ENCODE measurements around the gene KANSL1.

Gene KANSL1

DNA sequence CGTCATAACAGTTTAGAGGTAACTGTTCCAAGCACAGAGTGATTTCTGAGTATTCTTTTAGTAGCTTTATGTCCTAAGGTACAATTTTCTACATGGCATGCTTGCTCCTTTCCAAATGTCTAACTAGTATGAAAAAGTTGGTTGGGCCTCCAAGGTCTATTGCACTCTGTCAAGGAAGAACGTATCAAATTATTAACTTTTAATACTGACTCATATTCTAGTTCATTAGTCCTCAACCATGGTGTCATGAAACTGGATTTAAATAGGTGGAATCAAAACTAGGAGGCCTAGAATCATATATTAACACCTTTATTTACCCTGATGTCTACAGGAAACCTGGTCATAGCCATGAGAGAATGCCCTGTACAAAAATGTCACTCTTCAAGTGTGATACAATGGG, 132.8 kb downstream of the KANSL1 start:
- TF ChIP-seq, protein P1, sequence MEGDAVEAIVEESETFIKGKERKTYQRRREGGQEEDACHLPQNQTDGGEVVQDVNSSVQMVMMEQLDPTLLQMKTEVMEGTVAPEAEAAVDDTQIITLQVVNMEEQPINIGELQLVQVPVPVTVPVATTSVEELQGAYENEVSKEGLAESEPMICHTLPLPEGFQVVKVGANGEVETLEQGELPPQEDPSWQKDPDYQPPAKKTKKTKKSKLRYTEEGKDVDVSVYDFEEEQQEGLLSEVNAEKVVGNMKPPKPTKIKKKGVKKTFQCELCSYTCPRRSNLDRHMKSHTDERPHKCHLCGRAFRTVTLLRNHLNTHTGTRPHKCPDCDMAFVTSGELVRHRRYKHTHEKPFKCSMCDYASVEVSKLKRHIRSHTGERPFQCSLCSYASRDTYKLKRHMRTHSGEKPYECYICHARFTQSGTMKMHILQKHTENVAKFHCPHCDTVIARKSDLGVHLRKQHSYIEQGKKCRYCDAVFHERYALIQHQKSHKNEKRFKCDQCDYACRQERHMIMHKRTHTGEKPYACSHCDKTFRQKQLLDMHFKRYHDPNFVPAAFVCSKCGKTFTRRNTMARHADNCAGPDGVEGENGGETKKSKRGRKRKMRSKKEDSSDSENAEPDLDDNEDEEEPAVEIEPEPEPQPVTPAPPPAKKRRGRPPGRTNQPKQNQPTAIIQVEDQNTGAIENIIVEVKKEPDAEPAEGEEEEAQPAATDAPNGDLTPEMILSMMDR (conservative IDR thresholded peaks at IDR 0.05): no peak
- no peak for TF ChIP-seq ZFX (IDR thresholded peaks at IDR 0.05)
- no peak overlapping the region for H3K27ac ChIP-seq

DNA sequence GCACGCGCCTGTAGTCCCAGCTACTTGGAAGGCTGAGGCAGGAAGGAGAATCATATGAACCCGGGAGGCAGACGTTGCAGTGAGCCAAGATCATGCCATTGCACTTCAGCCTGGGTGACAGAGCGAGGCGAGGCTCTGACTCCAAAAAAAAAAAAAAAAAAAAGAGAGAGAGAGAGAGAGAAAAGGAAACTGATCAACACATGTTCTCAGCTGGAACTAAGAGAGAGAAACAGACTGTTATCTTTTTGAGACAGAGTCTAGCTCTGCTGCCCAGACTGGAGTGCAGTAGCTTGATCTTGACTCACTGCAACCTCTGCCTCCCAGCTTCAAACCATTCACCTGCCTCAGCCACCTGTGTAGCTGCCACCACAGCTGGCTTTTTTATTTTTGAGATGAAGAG, 133.7 kb downstream of the KANSL1 start:
- TF ChIP-seq ZFX (IDR thresholded peaks at IDR 0.05): no peak
- TF ChIP-seq, protein P1 (conservative IDR thresholded peaks at IDR 0.05): no peak

DNA sequence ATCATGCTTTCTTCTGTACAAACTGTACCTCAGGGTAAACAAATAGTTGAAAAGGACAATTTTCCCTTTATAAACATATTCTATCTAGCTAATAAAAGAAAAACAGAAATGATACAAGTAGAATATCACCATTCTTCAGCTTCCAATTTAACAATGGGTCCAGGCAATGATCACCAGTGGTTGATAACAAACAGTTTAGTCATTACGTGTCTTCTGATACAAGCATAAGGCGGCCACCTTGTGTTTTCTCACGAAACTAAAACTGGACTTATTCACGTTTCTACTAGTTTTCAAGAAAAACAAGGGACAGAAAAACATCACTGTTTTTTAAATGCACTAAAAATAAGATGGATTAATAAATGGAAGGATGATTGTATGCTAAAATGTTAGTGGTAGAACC, 135.9 kb downstream of the KANSL1 start:
- no peak overlapping the region for H3K27ac ChIP-seq
- TF ChIP-seq, protein P1 (conservative IDR thresholded peaks at IDR 0.05): no peak
- no peak for TF ChIP-seq ZFX (IDR thresholded peaks at IDR 0.05)

More for the DNA sequence above, 133.7 kb downstream of the KANSL1 start:
- no peak overlapping the region for H3K27ac ChIP-seq

DNA sequence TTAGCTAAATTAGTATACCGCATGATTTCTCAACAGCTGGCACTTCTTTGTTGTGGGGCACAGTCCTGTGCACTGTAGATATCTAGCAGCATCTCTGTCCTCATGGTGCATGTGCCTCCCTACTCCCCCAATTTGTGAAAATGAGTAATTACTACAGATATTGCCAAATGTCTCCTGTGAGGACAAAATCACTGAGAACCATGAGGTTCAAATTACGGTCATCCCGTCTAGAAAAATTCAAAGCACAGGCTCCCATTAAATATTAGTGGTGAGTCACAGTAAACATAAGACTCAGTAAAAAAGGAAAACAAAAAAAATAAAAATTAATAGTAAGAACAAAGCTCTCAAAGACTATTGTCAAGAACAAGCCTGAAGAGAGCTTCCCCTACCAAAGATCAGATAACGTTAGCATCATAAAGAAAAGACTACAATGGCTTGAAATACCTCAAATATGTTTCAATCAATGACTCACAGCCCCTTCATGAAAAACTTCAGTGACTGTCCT, 136.4 kb downstream of the KANSL1 start:
- H3K27ac ChIP-seq: no peak overlapping the region
- TF ChIP-seq ZFX (IDR thresholded peaks at IDR 0.05): no peak
- TF ChIP-seq, protein P1 (conservative IDR thresholded peaks at IDR 0.05): no peak

DNA sequence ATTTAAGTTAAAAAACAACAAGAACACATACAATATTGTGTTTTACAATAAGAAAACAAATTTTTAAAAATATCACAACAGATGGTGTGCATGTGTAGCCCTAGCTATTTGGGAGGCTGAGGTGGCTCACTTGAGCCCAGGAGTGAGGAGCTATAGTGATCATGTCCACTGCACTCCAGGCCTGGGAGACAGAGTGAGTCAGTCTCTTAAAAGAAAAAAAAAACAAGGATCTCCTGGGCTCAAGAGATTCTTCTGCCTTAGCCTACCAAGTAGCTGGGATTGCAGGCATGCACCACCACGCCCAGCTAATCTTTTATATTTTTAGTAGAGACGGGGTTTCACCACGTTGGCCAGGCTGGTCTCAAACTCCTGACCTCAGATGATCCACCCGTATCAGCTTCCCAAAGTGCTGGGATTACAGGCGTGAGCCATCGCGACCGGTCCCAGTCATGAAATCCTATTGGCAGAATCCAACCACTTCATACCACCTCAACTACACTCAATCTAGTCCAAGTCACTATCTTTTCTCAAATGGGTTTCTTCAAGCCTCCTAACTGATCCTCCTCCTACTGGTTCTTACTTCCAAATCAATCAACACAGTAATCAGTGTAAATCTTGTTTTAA, 139.2 kb downstream of the KANSL1 start:
- TF ChIP-seq, protein P1 (conservative IDR thresholded peaks at IDR 0.05): no peak
- no peak for TF ChIP-seq ZFX (IDR thresholded peaks at IDR 0.05)
- H3K27ac ChIP-seq: no peak overlapping the region

DNA sequence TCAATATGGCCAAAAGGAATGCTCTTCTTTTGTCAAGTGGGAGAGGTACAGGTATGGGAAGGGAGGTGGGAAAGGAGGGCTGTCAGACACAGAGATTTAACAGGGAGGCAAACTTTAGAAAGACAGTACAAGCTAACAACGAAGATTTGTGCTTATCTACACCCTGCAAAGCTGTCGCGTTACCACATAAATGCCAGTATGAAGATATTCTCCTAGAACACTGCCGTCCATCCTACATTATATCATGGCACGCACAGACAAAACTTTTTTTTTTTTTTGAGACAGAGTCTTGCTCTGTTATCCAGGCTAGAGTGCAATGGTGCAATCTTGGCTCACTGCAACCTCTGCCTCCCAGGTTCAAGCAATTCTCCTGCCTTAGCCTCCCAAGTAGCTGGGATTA, 143.6 kb downstream of the KANSL1 start:
- H3K27ac ChIP-seq: no peak overlapping the region
- TF ChIP-seq, protein P1 (conservative IDR thresholded peaks at IDR 0.05): no peak
- TF ChIP-seq ZFX (IDR thresholded peaks at IDR 0.05): no peak

DNA sequence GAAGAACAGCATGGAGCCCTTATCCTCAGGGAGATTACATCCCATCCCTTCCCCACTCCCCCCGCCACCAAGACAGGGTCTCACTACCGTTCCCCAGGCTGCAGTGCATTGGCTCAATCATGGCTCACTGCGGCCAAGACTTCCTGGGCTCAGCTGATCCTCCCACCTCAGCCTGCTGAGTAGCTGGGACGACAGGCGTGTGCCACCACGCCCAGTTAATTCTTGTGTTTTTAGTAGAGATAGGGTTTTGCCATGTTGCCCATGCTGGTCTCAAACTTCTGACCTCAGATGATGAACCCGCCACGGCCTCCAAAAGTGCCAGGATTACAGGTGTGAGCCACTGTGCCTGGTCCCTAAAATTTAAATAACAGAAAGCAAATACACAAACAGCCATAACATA, 145.4 kb downstream of the KANSL1 start:
- TF ChIP-seq, protein P1 (conservative IDR thresholded peaks at IDR 0.05): no peak
- no peak for TF ChIP-seq ZFX (IDR thresholded peaks at IDR 0.05)
- H3K27ac ChIP-seq: no peak overlapping the region
